ENCODE results near the gene DPP9. TPM values are rescaled to one million over a fixed set of nuclear protein-coding genes. Genes with fewer than 3 reads are reported as not detected.

The DPP9 gene
- total RNA-seq, 1 donor from 2014 or later: 42.9 TPM

DNA sequence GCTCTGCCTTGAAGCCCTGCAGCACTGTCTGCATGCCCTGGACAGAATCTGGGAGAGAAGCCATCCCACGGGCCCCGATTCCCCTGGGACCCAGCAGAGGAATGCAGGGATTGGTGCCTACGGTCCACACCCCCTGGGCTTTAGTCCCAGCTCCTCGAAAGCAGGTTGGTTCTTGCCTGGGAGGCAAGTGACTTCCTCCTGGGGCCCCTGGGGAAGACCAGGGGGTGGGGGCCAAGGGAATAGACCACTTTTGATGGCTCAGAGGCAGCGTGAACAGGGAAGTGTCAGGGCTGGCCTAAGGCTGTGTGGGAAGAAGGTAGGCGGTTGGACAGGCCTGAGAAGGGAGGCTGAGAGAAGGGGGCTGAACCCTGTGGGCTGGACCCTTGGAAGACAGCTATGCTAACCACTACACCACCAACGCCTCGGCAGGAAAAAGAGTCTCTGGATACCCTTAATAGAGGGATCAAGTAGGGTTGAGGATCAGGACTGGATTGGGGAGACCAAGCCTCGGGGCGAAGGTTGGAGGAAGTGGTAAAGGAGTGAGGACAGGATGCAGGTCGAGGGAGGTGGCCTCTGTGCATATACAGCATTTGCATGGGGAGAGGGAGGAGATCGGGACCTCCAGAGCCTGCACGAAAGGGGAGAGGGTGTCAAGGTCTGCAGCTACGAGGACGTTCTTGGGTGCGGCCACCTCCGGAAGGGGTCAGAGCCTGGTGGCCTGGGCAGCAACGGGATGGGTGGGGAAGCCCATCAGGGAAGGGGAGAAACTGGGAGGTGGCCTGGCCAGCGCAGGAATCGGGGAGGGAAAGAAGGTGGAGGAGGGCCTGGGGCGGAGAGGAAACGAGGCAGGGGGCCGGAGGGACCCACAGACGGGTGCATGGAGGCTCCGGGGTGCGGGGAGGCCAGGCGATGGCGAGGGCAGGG, 709 bp downstream of the DPP9 start:
- no peak for DNase-seq (ENCODE audit: extremely low spot score, unreplicated experiment)
- Mint-ChIP-seq H3K4me3 (peak overlapping the region; percentile 97), H3K36me3 (no peaks in the 10 kb centered on the region), H3K9me3 (no peaks in the 10 kb centered on the region), H3K4me1 (ENCODE audit: unreplicated experiment) (peaks cover 13% of the 10 kb centered on the region), H3K27me3 (peaks cover 14% of the 10 kb centered on the region), H3K27ac (peak overlapping the region; percentile 98)
- TF ChIP-seq CTCF (conservative IDR thresholded peaks at IDR 0.05): no peak

DNA sequence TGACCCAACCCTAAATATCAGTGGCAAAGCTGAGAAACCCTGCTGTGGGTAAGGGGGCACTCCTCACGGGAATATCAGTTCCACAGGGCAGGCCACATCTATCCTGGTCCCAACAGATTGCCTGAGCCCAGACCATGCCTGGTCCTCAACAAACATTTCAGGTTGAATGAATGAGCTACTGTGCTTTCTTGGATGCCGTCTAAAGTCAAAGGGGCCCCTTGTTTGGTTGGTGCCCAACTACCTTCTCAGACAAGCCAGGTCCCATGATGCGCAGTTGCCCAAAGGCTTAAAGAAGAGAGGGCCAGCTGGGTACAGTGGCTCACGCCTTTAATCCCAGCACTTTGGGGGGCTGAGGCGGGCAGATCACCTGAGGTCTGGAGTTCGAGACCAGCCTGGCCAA, 2.4 kb downstream of the DPP9 start:
- Mint-ChIP-seq H3K4me1 (ENCODE audit: unreplicated experiment) (peaks cover 18% of the 10 kb centered on the region), H3K27me3 (peaks cover 14% of the 10 kb centered on the region), H3K36me3 (no peaks in the 10 kb centered on the region), H3K27ac (no peak overlapping the region), H3K4me3 (peak overlapping the region; percentile 97), H3K9me3 (no peaks in the 10 kb centered on the region)
- no peak for DNase-seq (ENCODE audit: extremely low spot score, unreplicated experiment)
- no peak for TF ChIP-seq CTCF (conservative IDR thresholded peaks at IDR 0.05)

- Mint-ChIP-seq H3K4me1 (ENCODE audit: unreplicated experiment) (peaks cover 18% of the 10 kb centered on the region), H3K27me3 (peaks cover 14% of the 10 kb centered on the region), H3K4me3 (no peak overlapping the region), H3K9me3 (no peaks in the 10 kb centered on the region), H3K36me3 (no peaks in the 10 kb centered on the region), H3K27ac (peak overlapping the region; percentile 7)
- TF ChIP-seq CTCF (conservative IDR thresholded peaks at IDR 0.05): no peak
- no peak for DNase-seq (ENCODE audit: extremely low spot score, unreplicated experiment)
These were observed 3.5 kb downstream of the DPP9 start for GRCh38 chr19:4720037-4720700.

DNA sequence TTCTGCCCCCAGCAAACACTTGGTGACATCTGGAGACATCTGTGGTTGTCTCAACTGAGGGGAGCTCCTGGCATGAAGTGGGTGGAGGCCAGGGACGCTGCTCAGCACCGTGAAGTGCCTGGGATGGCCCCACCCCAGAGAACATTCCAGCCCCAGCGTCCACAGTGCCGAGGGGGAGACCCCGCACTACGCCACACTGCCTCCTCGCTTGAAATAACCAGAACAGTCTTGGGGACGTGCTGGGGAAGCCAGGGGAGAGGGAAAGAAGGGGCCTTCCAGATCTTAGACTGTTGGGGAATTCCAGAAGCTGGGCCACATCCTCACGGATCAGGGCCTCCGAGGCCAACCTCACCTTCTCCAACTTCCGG, 4.2 kb downstream of the DPP9 start:
- DNase-seq (ENCODE audit: extremely low spot score, unreplicated experiment): peak; percentile 62
- Mint-ChIP-seq H3K4me1 (ENCODE audit: unreplicated experiment) (peaks cover 14% of the 10 kb centered on the region), H3K9me3 (no peaks in the 10 kb centered on the region), H3K4me3 (no peak overlapping the region), H3K27ac (no peak overlapping the region), H3K36me3 (peaks cover 5% of the 10 kb centered on the region), H3K27me3 (peaks cover 10% of the 10 kb centered on the region)
- TF ChIP-seq CTCF (conservative IDR thresholded peaks at IDR 0.05): no peak

GRCh38 chr19:4717966-4718701, 5.5 kb downstream of the DPP9 start:
- H3K27me3 Mint-ChIP-seq: peaks cover 2% of the 10 kb centered on the region
- no peak for TF ChIP-seq CTCF (conservative IDR thresholded peaks at IDR 0.05)
- no peak overlapping the region for H3K4me3 Mint-ChIP-seq
- no peak overlapping the region for H3K27ac Mint-ChIP-seq
- H3K4me1 Mint-ChIP-seq (ENCODE audit: unreplicated experiment): peaks cover 13% of the 10 kb centered on the region
- H3K9me3 Mint-ChIP-seq: no peaks in the 10 kb centered on the region
- peaks cover 7% of the 10 kb centered on the region for H3K36me3 Mint-ChIP-seq
- DNase-seq (ENCODE audit: extremely low spot score, unreplicated experiment): no peak
